ENCODE measurements around the gene TAP2.

TAP2 gene

GRCh38 chr6:32857156-32857891 lies 18.8 kb upstream of the TAP2 start:
- in situ Hi-C loops (cut with MboI; ENCODE audit: low pct_unique_long_range_greater_than_20kb, low sequenced_read_pairs): no loop called here
- DNase-seq: no peak

GRCh38 chr6:32855467-32856174 lies 17.1 kb upstream of the TAP2 start:
- no peak for DNase-seq
- in situ Hi-C loops (cut with MboI; ENCODE audit: low pct_unique_long_range_greater_than_20kb, low sequenced_read_pairs): no loop called here

- DNase-seq: no peak
- in situ Hi-C loops (cut with MboI; ENCODE audit: low pct_unique_long_range_greater_than_20kb, low sequenced_read_pairs): no loop called here
Measured at GRCh38 chr6:32854376-32855178, 16.0 kb upstream of the TAP2 start.

- in situ Hi-C loops (cut with MboI; ENCODE audit: low pct_unique_long_range_greater_than_20kb, low sequenced_read_pairs): no loop called here
Measured at GRCh38 chr6:32853541-32854375, 15.2 kb upstream of the TAP2 start, which contains the start of the genes PSMB9 and TAP1. PSMB9 (plus strand) TSS chr6:32854192; CDS start chr6:32854230, 38 bp downstream. TAP1 (minus strand) TSS chr6:32853704; CDS start chr6:32853636, 68 bp downstream.

GRCh38 chr6:32852844-32853540 lies 14.5 kb upstream of the TAP2 start:
- in situ Hi-C loops (cut with MboI; ENCODE audit: low pct_unique_long_range_greater_than_20kb, low sequenced_read_pairs): no loop called here
- no peak for DNase-seq

More at GRCh38 chr6:32853541-32854375, 15.2 kb upstream of the TAP2 start, which contains the start of the genes PSMB9 and TAP1:
- DNase-seq: peak; percentile 97

- in situ Hi-C loops (cut with MboI; ENCODE audit: low pct_unique_long_range_greater_than_20kb, low sequenced_read_pairs): no loop called here
- no peak for DNase-seq
Measured at GRCh38 chr6:32852018-32852843, 13.7 kb upstream of the TAP2 start.

DNA sequence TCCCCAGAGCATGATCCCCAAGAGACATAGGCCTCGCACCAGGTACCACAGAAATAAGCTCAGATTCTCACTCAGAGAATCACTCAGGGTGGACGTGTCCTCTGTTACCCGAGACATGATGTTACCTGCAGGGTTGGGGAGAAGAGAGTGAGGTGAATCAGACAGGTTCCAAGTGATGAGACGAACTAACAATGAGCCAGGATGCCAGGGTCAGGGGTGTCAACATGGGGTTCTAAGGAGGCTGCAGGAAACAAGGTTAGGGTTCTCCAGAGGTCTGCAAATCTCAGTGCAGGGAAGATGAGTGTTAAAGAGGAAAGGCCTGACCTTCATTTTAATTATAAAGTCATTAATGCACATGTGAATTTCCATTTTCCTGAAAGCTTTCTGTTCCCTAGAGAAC lies 12.5 kb upstream of the TAP2 start:
- no peak for DNase-seq
- in situ Hi-C loops (cut with MboI; ENCODE audit: low pct_unique_long_range_greater_than_20kb, low sequenced_read_pairs): no loop called here

GRCh38 chr6:32849126-32849525 lies 10.6 kb upstream of the TAP2 start:
- in situ Hi-C loops (cut with MboI; ENCODE audit: low pct_unique_long_range_greater_than_20kb, low sequenced_read_pairs): no loop called here
- no peak for DNase-seq

- in situ Hi-C loops (cut with MboI; ENCODE audit: low pct_unique_long_range_greater_than_20kb, low sequenced_read_pairs): no loop called here
Measured at GRCh38 chr6:32847795-32848194, 9.3 kb upstream of the TAP2 start.

DNA sequence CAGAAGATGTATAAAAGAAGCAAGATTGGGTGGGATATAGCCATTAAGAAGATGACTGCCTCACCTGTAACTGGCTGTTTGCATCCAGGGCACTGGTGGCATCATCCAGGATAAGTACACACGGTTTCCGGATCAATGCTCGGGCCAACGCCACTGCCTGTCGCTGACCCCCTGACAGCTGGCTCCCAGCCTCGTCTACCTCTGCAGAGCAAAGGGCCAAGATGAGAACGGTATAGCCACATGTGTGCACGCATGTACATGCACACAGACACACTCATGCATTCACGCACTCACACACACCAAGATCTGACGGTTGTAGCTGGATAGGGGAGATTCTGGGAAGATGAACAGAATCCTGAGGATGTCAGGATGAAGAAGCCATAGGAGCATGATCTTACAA lies 8.5 kb upstream of the TAP2 start:
- in situ Hi-C loops (cut with MboI; ENCODE audit: low pct_unique_long_range_greater_than_20kb, low sequenced_read_pairs): no loop called here
- DNase-seq: no peak

More at GRCh38 chr6:32847795-32848194, 9.3 kb upstream of the TAP2 start:
- DNase-seq: no peak

- in situ Hi-C loops (cut with MboI; ENCODE audit: low pct_unique_long_range_greater_than_20kb, low sequenced_read_pairs): no loop called here
- DNase-seq: peak; percentile 47
Measured at GRCh38 chr6:32845384-32845884, 6.9 kb upstream of the TAP2 start.

GRCh38 chr6:32844839-32845383 lies 6.4 kb upstream of the TAP2 start:
- peak; percentile 18 for DNase-seq
- in situ Hi-C loops (cut with MboI; ENCODE audit: low pct_unique_long_range_greater_than_20kb, low sequenced_read_pairs): no loop called here

- in situ Hi-C loops (cut with MboI; ENCODE audit: low pct_unique_long_range_greater_than_20kb, low sequenced_read_pairs): no loop called here
- peak; percentile 95 for DNase-seq
Measured at GRCh38 chr6:32843979-32844838, 5.7 kb upstream of the TAP2 start, which contains the start of gene PSMB8. PSMB8 (minus strand) TSS chr6:32844047; CDS start chr6:32843996, 51 bp downstream.

DNA sequence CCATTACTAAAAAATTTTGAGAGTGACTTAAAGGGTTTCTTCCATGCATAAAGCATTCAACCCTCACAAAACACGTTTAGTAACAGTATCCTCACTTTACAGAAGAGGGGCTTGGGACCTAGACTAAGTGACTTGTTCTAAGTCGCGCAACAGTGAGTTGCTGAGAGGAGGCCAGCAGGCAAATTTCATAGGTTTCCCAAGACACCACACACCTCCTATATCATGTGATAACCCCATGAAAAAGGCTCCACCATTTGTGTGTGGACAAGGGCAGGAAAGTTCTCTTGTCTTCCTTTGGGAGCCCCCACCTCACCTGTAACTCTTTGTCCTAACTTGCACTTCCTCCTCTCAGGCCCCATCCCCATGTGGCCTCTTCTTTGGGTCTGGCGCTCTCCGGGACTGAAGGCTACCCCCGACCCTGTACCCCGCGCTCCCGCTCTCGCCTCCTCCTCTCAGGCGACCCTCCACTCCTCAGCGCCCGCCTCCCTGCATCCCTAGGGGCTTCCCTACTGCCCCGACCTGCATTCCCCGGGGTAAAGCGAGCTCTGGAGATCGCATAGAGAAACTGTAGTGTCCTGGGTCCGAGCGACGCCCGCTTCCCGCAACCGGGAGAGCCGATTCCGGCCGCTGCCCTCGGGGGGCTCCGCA lies 4.9 kb upstream of the TAP2 start:
- in situ Hi-C loops (cut with MboI; ENCODE audit: low pct_unique_long_range_greater_than_20kb, low sequenced_read_pairs): no loop called here
- peak; percentile 26 for DNase-seq

DNA sequence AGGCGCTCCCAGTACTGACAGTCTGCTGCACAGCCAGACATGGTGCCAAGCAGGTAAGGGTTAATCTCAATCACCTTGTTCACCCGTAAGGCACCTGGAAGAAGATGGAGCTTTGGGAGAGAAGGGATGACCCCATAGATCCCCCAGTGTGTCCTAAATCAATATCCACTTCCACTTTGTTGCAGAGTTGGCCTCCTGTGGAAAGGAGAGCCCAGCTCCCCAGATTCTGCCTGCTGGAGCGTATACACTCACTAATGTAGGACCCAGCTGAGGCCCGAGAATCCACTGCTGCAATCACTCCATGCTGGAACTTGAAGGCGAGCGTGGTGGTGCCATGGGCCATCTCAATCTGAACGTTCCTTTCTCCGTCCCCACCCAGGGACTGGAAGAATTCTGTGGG lies 4.2 kb upstream of the TAP2 start:
- DNase-seq: no peak
- in situ Hi-C loops (cut with MboI; ENCODE audit: low pct_unique_long_range_greater_than_20kb, low sequenced_read_pairs): no loop called here
